ENCODE results near the gene ENPP1. TPM values are rescaled to one million over a fixed set of nuclear protein-coding genes. Genes with fewer than 3 reads are reported as not detected.

ENPP1 gene
- total and polyA plus RNA-seq, 11 donors, result 0.60 to 4.2 (median 1.6) TPM

GRCh38 chr6:131776985-131777384 is 30.8 kb upstream of the ENPP1 start:
- TF ChIP-seq CTCF (IDR thresholded peaks at IDR 0.05), result no peak
- no peak for TF ChIP-seq POLR2A (IDR thresholded peaks at IDR 0.05)
- DNase-seq (no peak), ATAC-seq (no peak)
- WGBS, 4 donors, result 71 to 86% (median 76%) methylated on average over 2 of the region's 2 CpGs
- Histone ChIP-seq H3K4me3 (no peak overlapping the region), H3K27me3 (no peaks in the 10 kb centered on the region), H3K4me1 (peaks cover 0 to 12% (median 0%) of the 10 kb centered on the region in 12 donors), H3K36me3 (no peaks in the 10 kb centered on the region), H3K27ac (no peak overlapping the region), H3K9me3 (no peaks in the 10 kb centered on the region)
- intact Hi-C loops (cut with DNase I), result no loop called here

- Histone ChIP-seq H3K4me3 (no peak overlapping the region), H3K36me3 (no peaks in the 10 kb centered on the region), H3K27me3 (no peaks in the 10 kb centered on the region), H3K27ac (no peak overlapping the region), H3K9me3 (no peaks in the 10 kb centered on the region), H3K4me1 (peaks cover 0 to 7% (median 0%) of the 10 kb centered on the region in 12 donors)
- WGBS, 4 donors, result 60 to 76% (median 65%) methylated on average over 1 of the region's 1 CpG
- intact Hi-C loops (cut with DNase I), result no loop called here
- TF ChIP-seq POLR2A (IDR thresholded peaks at IDR 0.05) (no peak), CTCF (IDR thresholded peaks at IDR 0.05) (no peak)
- no peak for ATAC-seq
- DNase-seq, result no peak
These were observed 29.7 kb upstream of the ENPP1 start for GRCh38 chr6:131778169-131778568.

DNA sequence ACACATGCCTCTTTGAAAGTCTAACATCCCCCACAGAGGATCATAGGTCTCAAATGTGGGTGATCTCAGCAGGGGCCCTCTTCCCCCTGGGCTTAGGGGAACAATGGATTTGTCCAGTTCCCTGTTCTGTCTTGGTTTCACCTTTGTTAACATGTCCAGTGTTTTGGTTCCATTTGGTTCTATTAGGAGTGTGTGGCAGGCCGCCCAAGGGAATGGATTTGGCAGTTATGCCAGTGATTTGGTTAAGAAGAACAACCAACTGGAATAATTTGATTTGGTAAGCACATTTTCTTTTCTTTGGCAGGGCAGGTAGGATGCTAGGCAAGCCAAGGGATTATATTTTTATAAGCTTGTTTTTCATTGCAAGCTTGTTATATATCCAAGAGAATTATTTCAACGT is 28.5 kb upstream of the ENPP1 start:
- 80 to 91% (median 89%) methylated on average over 2 of the region's 2 CpGs for WGBS, 4 donors
- Histone ChIP-seq H3K4me1 (peaks cover 0 to 3% (median 0%) of the 10 kb centered on the region in 12 donors), H3K4me3 (no peak overlapping the region), H3K27ac (no peak overlapping the region), H3K36me3 (no peaks in the 10 kb centered on the region), H3K9me3 (no peaks in the 10 kb centered on the region), H3K27me3 (no peaks in the 10 kb centered on the region)
- no peak for TF ChIP-seq POLR2A (IDR thresholded peaks at IDR 0.05)
- no peak for TF ChIP-seq CTCF (IDR thresholded peaks at IDR 0.05)
- ATAC-seq, result no peak
- intact Hi-C loops (cut with DNase I), result no loop called here
- DNase-seq, result no peak

GRCh38 chr6:131780600-131780999 is 27.2 kb upstream of the ENPP1 start:
- H3K9me3 ChIP-seq, result no peaks in the 10 kb centered on the region
- 86 to 95% (median 92%) methylated on average over 11 of the region's 11 CpGs for WGBS, 4 donors
- peaks cover 0 to 3% (median 0%) of the 10 kb centered on the region in 12 donors for H3K4me1 ChIP-seq
- no peak overlapping the region for H3K27ac ChIP-seq
- no peak overlapping the region for H3K4me3 ChIP-seq
- no peak for TF ChIP-seq POLR2A (IDR thresholded peaks at IDR 0.05)
- no peak for TF ChIP-seq CTCF (IDR thresholded peaks at IDR 0.05)
- no peaks in the 10 kb centered on the region for H3K36me3 ChIP-seq
- intact Hi-C loops (cut with DNase I), result loop anchor here in 4 of 10 donors (5.0 to 10.0 kb wide), 2 partner anchors 86 to 132 kb away; no protein-coding TSS in a partner anchor
- DNase-seq (no peak), ATAC-seq (no peak)
- H3K27me3 ChIP-seq, result no peaks in the 10 kb centered on the region

All from heart left ventricle (tissue), 16 donors.